ENCODE results near the gene GPR61. TPM values are rescaled to one million over a fixed set of nuclear protein-coding genes. Genes with fewer than 3 reads are reported as not detected.

The GPR61 gene
- total RNA-seq, 1 donor from 2014 or later: not detected

GRCh38 chr1:109564194-109564878, 24.7 kb downstream of the GPR61 start:
- Mint-ChIP-seq H3K9me3 (no peaks in the 10 kb centered on the region), H3K4me3 (no peak overlapping the region), H3K36me3 (no peaks in the 10 kb centered on the region), H3K4me1 (ENCODE audit: unreplicated experiment) (peaks cover 37% of the 10 kb centered on the region), H3K27ac (peak overlapping the region; percentile 37), H3K27me3 (no peaks in the 10 kb centered on the region)
- DNase-seq (ENCODE audit: extremely low spot score, unreplicated experiment): no peak
- no peak for TF ChIP-seq CTCF (conservative IDR thresholded peaks at IDR 0.05)

GRCh38 chr1:109565241-109565640, 25.6 kb downstream of the GPR61 start:
- no peak for DNase-seq (ENCODE audit: extremely low spot score, unreplicated experiment)
- no peak for TF ChIP-seq CTCF (conservative IDR thresholded peaks at IDR 0.05)
- Mint-ChIP-seq H3K4me3 (no peak overlapping the region), H3K9me3 (no peaks in the 10 kb centered on the region), H3K27me3 (no peaks in the 10 kb centered on the region), H3K27ac (peak overlapping the region; percentile 1), H3K4me1 (ENCODE audit: unreplicated experiment) (peaks cover 31% of the 10 kb centered on the region), H3K36me3 (no peaks in the 10 kb centered on the region)

- no peaks in the 10 kb centered on the region for H3K9me3 Mint-ChIP-seq
- no peak overlapping the region for H3K4me3 Mint-ChIP-seq
- peaks cover 25% of the 10 kb centered on the region for H3K4me1 Mint-ChIP-seq (ENCODE audit: unreplicated experiment)
- no peak for TF ChIP-seq CTCF (conservative IDR thresholded peaks at IDR 0.05)
- no peaks in the 10 kb centered on the region for H3K27me3 Mint-ChIP-seq
- DNase-seq (ENCODE audit: extremely low spot score, unreplicated experiment): no peak
- H3K27ac Mint-ChIP-seq: peak overlapping the region; percentile 30
- H3K36me3 Mint-ChIP-seq: no peaks in the 10 kb centered on the region
These were observed 27.3 kb downstream of the GPR61 start for GRCh38 chr1:109566982-109567381.

- H3K27ac Mint-ChIP-seq: peak overlapping the region; percentile 30
- no peak overlapping the region for H3K4me3 Mint-ChIP-seq
- no peak for TF ChIP-seq CTCF (conservative IDR thresholded peaks at IDR 0.05)
These were observed 28.4 kb downstream of the GPR61 start for GRCh38 chr1:109567877-109568672.

GRCh38 chr1:109569323-109569722, 29.7 kb downstream of the GPR61 start:
- no peak for DNase-seq (ENCODE audit: extremely low spot score, unreplicated experiment)
- Mint-ChIP-seq H3K4me3 (no peak overlapping the region), H3K9me3 (no peaks in the 10 kb centered on the region), H3K4me1 (ENCODE audit: unreplicated experiment) (peaks cover 26% of the 10 kb centered on the region), H3K27ac (no peak overlapping the region), H3K27me3 (no peaks in the 10 kb centered on the region), H3K36me3 (no peaks in the 10 kb centered on the region)
- no peak for TF ChIP-seq CTCF (conservative IDR thresholded peaks at IDR 0.05)

More at GRCh38 chr1:109567877-109568672, 28.4 kb downstream of the GPR61 start:
- H3K27me3 Mint-ChIP-seq: no peaks in the 10 kb centered on the region
- DNase-seq (ENCODE audit: extremely low spot score, unreplicated experiment): no peak
- H3K9me3 Mint-ChIP-seq: no peaks in the 10 kb centered on the region
- H3K4me1 Mint-ChIP-seq (ENCODE audit: unreplicated experiment): peaks cover 28% of the 10 kb centered on the region
- no peaks in the 10 kb centered on the region for H3K36me3 Mint-ChIP-seq
